VCaP (cell line): Measurements from ENCODE around the gene TAF13.
A peak's percentile ranks its signal among the peaks of the same experiment; 100 is the strongest.

Source experiments
- H3K27ac ChIP-seq: fragments of 450-650 bp; 2 replicates; pipeline ENCODE4 v1.5.1; 2017
- TF ChIP-seq, protein P1 (sequence below): fragments of 450-650 bp; conservative IDR thresholded peaks from 2 replicates; pipeline ENCODE4 v1.5.1; 2017; ENCODE audit warnings: mild to moderate bottlenecking, moderate library complexity

The TAF13 gene

DNA sequence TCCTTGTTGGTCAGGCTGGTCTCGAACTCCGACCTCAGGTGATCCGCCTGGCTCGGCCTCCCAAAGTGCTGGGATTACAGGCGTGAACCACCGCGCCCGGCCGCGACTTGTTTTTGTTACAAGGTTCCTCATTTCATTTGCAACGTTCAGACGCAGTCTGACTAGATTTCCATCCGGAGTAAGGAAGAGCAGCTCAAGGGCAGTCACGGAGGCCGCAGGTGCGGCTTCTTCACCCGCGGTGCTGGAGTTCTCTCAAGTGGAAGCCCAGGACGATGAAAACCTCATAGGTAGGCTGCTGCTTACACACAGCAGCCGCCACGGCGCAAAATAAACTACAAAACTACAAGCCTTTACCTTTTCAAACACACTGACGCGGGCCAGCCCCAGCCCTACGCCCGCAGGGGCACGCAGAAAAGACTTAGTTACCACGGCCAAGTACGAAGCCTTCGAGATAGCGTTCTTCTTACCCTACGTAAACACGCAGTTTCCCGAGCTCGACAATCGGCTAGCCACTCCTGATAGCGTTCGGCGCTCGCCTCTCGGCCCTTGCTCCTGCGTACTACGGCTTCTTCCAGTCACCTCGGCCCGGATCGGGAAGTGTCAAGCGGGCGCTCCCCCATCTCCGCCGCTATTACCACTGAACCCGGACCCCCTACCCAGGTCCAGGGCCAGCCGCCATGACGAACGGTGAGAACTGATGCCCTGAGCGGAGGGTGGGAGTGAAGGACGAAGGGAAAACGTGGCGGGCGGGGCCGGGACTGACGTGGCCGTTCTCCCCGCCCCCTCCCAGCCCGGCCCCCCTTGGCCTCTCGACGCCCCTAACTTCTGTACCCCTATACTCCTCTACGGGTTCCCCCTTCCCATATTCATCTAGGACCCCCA is 14.6 kb upstream of the TAF13 start, which contains the start of gene TMEM167B:
TSS of gene TMEM167B (plus strand) at position 569 of the 882 bp plus-strand sequence. CDS start at position 678, 109 bp downstream.
- TF ChIP-seq, protein P1, sequence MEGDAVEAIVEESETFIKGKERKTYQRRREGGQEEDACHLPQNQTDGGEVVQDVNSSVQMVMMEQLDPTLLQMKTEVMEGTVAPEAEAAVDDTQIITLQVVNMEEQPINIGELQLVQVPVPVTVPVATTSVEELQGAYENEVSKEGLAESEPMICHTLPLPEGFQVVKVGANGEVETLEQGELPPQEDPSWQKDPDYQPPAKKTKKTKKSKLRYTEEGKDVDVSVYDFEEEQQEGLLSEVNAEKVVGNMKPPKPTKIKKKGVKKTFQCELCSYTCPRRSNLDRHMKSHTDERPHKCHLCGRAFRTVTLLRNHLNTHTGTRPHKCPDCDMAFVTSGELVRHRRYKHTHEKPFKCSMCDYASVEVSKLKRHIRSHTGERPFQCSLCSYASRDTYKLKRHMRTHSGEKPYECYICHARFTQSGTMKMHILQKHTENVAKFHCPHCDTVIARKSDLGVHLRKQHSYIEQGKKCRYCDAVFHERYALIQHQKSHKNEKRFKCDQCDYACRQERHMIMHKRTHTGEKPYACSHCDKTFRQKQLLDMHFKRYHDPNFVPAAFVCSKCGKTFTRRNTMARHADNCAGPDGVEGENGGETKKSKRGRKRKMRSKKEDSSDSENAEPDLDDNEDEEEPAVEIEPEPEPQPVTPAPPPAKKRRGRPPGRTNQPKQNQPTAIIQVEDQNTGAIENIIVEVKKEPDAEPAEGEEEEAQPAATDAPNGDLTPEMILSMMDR: no peak
- H3K27ac ChIP-seq: peak within 1 kb of the TSS; percentile 85

DNA sequence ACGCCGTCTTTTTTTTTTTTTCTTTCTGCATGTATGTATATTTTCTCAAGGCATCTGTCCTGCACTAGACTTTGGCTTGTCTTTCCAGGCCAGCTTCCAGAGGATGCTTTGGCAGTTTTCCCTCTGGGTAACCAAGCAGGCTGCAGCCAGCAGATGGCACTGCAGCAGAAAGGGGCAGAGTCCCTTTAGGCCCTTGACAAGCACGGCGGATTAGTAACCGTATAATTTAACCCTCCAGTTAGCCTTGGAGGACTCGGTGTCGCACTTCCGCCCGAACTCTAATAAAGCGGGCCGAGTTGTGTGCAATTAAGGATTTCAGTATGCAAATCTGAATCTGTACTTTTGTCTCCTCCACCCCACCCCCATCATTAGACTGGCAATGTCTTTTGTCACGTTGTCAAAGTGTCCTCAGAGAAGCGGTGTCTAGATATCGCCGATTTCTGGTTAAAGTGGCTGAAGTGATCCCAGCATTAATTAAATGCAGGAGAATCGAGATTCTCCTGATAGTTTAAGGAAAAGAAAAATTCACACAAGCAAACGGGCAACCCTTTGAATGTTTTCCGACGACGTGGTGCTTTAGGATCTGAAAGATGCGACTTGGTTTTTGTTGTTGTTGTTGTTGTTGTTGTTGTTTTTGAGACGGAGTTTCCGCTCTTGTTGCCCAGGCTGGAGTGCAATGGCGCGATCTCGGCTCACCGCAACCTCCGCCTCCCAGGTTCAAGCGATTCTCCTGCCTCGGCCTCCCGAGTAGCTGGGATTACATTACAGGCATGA is 13.6 kb upstream of the TAF13 start:
- TF ChIP-seq, protein P1: peak; percentile 72
- peak overlapping the region; percentile 85 for H3K27ac ChIP-seq

DNA sequence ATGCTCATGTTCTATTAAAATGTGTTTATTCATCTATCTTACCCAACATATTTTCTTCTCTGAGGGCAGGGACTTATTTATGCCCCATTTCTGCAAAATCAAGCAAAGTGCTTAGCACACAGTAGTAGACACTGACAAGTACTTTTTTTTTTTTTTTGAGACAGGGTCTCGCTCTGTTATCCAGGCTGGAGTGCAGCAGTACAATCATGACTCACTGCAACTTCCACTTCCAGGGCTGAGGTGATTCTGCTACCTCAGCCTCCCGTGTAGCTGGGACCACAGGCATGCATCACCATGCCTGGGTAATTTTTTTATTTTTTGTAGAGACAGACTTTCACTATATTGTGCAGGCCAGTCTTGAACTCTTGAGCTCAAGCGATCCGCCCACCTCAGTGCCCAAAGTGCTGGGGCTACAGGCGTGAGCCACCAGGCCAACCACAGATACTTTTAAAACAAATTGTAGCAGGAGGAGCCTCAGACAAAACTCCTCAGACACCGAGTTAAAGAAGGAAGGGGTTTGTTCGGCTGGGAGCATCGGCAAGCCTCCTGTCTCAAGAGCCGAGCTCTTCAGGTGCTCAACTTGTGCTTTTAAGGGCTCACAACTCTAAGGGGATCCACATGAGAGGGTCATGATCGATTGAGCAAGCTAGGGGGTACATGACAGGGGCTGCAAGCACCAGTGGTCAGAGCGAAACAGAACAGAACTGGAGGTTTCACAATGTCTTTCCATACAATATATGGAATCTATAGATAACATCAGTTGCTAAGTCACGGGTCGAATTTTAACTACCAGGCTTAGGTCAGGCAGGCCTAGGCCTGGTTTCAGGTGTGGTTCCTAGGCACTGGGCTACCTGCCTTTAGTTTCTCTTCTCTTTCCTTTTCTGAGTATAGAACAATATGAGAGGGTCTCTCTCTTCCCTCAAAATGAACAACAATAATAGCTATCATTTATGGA is 9.0 kb upstream of the TAF13 start:
- no peak overlapping the region for H3K27ac ChIP-seq
- TF ChIP-seq, protein P1: no peak

DNA sequence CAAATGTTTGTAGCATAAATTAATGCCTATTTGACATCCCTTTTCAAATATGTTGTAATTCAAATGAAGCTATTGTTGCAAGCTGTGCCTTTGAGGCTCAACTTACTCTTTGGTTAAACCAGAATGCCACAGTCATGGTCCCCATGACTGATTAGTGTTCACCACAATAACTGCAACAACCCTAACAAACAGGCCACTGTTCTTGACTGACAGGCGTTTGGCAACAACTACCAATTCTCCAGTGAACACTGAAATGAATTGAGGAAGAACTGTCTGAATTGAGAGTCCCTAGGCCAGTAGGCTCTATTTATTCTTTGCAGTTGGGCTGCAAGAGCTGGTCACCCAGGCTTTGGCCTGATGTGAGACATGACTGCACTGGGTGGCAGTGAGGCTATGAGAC is 8.1 kb upstream of the TAF13 start:
- no peak overlapping the region for H3K27ac ChIP-seq
- TF ChIP-seq, protein P1: no peak

DNA sequence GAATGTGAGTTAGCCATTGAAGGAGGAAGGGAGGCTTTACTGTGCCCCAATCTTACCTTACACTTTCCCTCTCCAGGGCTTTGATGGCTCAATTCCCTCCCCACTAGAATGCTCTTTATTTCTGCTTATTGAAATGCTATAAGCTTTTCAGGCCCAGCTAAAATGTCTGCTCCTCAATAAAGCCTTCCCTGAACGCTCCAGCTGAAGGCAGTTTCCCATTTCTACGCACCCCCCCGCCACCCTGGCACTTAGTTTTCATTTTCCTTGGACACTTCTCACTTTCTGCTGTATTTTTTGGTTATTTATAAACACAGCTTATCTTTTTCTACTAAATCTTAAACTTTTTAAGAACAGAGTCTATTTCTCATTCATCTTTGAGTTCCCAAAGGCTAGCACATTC is 7.7 kb upstream of the TAF13 start:
- TF ChIP-seq, protein P1: no peak
- no peak overlapping the region for H3K27ac ChIP-seq

DNA sequence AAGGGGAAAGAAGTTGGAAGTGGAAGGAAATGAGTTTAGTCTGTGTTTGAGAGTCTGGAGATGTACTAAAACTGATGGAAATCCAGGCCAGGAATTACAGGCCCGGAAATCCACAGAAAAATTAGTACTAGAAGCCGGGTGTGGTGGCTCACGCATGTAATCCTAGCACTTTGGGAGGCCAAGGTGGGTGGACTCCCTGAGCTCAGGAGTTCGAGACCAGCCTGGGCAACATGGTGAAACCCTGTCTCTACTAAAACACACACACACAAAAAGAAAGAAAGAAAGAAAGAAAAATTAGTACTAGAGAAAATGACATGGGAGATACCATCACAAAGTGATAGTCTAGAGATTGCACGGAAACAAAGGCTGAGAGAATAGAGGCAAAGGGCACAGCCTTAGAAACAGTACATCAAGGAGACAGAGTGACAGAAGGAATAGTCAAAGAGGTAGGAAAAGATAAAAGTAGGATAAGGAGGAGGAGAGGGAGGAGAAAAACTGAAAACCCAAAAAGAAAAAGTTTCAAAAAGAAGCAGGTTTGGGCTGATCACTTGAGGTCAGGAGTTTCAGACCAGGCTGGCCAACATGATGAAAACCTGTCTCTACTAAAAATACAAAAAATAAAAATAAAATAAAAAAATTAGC is 4.8 kb upstream of the TAF13 start:
- TF ChIP-seq, protein P1: no peak

More for the DNA sequence above, 4.8 kb upstream of the TAF13 start:
- H3K27ac ChIP-seq: peak overlapping the region; percentile 41
